ENCODE measurements around the gene DDR1.
"Not testable (repeated sequence)": the region's sequence is repeated elsewhere in the genome, so short reads cannot be mapped to it uniquely, and the experiment has no call there.

Gene DDR1

DNA sequence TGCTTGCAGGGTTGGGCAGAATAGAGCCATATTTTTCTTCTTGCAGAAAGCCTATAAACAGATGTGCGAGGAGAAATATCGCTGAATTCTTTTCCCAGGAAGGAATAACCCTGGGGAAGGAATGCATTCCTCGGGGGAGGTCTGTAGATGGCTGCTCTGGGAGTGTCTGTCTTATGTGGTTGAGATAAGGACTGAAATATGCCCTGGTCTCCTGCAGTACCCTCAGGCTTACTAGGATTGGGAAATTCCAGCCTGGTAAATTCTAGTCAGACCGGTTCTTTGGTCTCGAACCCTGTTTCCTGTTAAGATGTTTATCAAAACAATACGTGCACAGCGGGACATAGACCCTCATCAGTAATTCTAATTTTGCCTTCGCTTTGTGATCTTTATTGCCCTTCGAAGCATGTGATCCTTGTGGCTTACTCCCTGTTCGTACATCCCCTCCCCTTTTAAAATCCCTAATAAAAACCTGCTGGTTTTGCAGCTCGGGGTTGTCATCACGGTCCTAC lies 15.0 kb upstream of the DDR1 start:
- not testable (repeated sequence) for H3K36me3 ChIP-seq (ENCODE audit: control insufficient read depth in 1 of 2, insufficient read depth in 2 of 2, low read length in 2 of 2); H3K4me1 ChIP-seq (ENCODE audit: control insufficient read depth in 1 of 2, insufficient read depth in 2 of 2, low read length in 2 of 2); H3K27me3 ChIP-seq (ENCODE audit: control insufficient read depth in 1 of 2, insufficient read depth in 2 of 2, low read length in 2 of 2); H3K4me3 ChIP-seq (ENCODE audit: low read depth in 1 of 2, low read length in 2 of 2); H3K27ac ChIP-seq (ENCODE audit: low read depth, low read length); H3K9ac ChIP-seq (ENCODE audit: low read depth in 1 of 2, low read length in 2 of 2)
- peaks cover 2 to 18% of the 10 kb centered on the region in 2 donors for H3K9me3 ChIP-seq (ENCODE audit: control insufficient read depth in 1 of 2, low read length in 2 of 2)

DNA sequence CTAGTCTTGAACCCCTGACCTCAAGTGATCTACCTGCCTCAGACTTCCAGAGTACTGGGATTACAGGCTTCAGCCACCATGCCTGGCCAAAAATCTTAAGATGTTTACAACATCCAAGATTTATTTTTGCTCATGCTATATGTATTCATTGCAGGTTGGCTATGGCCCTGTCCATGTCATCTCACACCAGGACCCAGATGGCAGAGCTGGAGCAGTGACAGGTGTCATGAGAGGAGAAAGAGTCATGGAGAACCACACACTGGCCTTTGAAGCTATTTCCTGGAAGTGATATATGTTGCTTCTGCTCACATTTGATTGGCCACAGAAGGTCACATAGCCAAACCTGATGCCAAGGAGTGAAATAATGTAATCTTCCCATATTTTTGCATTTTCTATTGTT lies 13.8 kb upstream of the DDR1 start:
- Histone ChIP-seq H3K9ac (ENCODE audit: low read depth in 1 of 2, low read length in 2 of 2) (no peak overlapping the region), H3K4me3 (ENCODE audit: low read depth in 1 of 2, low read length in 2 of 2) (no peak overlapping the region), H3K27ac (ENCODE audit: low read depth, low read length) (no peak overlapping the region), H3K4me1 (ENCODE audit: control insufficient read depth in 1 of 2, insufficient read depth in 2 of 2, low read length in 2 of 2) (no peaks in the 10 kb centered on the region), H3K27me3 (ENCODE audit: control insufficient read depth in 1 of 2, insufficient read depth in 2 of 2, low read length in 2 of 2) (no peaks in the 10 kb centered on the region), H3K36me3 (ENCODE audit: control insufficient read depth in 1 of 2, insufficient read depth in 2 of 2, low read length in 2 of 2) (no peaks in the 10 kb centered on the region), H3K9me3 (ENCODE audit: control insufficient read depth in 1 of 2, low read length in 2 of 2) (peaks cover 2 to 18% of the 10 kb centered on the region in 2 donors)

DNA sequence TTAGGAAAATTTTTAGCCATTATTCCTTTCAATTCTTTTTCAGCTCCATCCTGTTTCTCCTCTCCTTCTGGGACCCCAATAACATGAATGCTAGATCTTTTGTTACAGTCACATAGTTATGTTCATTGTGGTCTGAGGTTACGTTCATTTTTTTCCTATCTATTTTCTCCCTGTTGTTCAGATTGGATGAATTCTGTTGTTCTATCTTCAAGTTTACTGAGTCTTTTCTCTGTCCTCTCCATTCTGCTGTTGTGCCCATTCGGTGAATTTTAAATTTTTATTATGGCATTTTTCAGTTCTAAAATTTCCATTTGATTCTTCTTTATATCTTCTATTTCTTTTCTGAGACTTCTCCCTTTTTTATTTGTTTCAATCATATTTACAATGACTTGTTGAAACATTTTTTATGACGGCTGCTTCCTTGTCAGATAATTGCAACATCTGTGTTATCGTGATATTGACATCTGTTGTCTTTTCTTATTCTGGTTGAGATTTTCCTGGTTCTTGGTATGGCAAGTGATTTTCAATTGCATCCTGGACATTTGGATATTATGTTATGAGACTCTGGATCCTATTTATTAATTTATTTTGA lies 12.6 kb upstream of the DDR1 start:
- Histone ChIP-seq H3K9me3 (ENCODE audit: control insufficient read depth in 1 of 2, low read length in 2 of 2) (peaks cover 2 to 18% of the 10 kb centered on the region in 2 donors), H3K9ac (ENCODE audit: low read depth in 1 of 2, low read length in 2 of 2) (no peak overlapping the region), H3K27ac (ENCODE audit: low read depth, low read length) (no peak overlapping the region), H3K36me3 (ENCODE audit: control insufficient read depth in 1 of 2, insufficient read depth in 2 of 2, low read length in 2 of 2) (no peaks in the 10 kb centered on the region), H3K4me3 (ENCODE audit: low read depth in 1 of 2, low read length in 2 of 2) (no peak overlapping the region), H3K27me3 (ENCODE audit: control insufficient read depth in 1 of 2, insufficient read depth in 2 of 2, low read length in 2 of 2) (no peaks in the 10 kb centered on the region), H3K4me1 (ENCODE audit: control insufficient read depth in 1 of 2, insufficient read depth in 2 of 2, low read length in 2 of 2) (no peaks in the 10 kb centered on the region)

DNA sequence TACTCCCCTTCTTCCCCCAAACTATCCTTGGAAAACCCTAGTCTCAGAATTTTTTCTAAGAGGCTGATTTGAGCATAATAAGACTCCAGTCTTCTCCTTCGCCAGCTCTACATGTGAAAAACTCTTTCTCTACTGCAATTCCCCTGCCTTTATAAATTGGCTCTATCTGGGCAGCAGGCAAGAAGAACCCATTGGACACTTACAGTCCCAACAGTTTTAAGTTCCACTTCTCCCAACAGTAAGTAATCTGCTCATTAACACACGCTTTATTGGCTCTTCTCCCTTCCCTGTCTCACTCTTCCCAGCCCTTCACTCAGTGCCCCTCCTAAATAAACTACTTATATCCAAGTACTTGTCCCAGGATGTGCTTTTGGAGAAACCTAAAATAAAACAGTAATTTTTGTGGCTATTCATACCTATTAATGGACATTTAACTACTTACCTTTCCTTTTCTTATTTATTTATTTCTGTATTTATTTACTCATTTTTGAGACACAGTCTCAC lies 11.1 kb upstream of the DDR1 start:
- Histone ChIP-seq H3K9ac (ENCODE audit: low read depth in 1 of 2, low read length in 2 of 2) (no peak overlapping the region), H3K36me3 (ENCODE audit: control insufficient read depth in 1 of 2, insufficient read depth in 2 of 2, low read length in 2 of 2) (no peaks in the 10 kb centered on the region), H3K27ac (ENCODE audit: low read depth, low read length) (no peak overlapping the region), H3K4me1 (ENCODE audit: control insufficient read depth in 1 of 2, insufficient read depth in 2 of 2, low read length in 2 of 2) (peaks cover 0 to 7% of the 10 kb centered on the region in 2 donors), H3K27me3 (ENCODE audit: control insufficient read depth in 1 of 2, insufficient read depth in 2 of 2, low read length in 2 of 2) (no peaks in the 10 kb centered on the region), H3K4me3 (ENCODE audit: low read depth in 1 of 2, low read length in 2 of 2) (no peak overlapping the region), H3K9me3 (ENCODE audit: control insufficient read depth in 1 of 2, low read length in 2 of 2) (peaks cover 2 to 18% of the 10 kb centered on the region in 2 donors)

DNA sequence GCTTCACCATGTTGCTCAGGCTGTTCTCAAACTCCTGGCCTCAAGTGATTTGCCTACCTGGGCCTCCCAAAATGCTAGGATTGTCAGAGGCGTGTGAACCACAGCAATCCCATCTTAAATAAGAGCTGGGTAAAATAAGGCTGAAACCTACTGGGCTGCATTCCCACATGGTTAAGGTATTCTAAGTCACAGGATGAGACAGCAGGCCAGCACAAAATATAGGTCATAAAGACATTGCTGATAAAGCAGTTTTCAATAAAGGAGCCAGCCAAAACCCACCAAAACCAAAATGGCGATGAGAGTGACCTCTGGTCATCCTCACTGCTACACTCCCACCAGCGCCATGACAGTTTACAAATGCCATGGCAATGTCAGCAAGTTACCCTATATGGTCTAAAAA lies 10.5 kb upstream of the DDR1 start:
- H3K9me3 ChIP-seq (ENCODE audit: control insufficient read depth in 1 of 2, low read length in 2 of 2) = peaks cover 2 to 18% of the 10 kb centered on the region in 2 donors
- not testable (repeated sequence) for H3K9ac ChIP-seq (ENCODE audit: low read depth in 1 of 2, low read length in 2 of 2); H3K27ac ChIP-seq (ENCODE audit: low read depth, low read length); H3K4me3 ChIP-seq (ENCODE audit: low read depth in 1 of 2, low read length in 2 of 2); H3K36me3 ChIP-seq (ENCODE audit: control insufficient read depth in 1 of 2, insufficient read depth in 2 of 2, low read length in 2 of 2); H3K27me3 ChIP-seq (ENCODE audit: control insufficient read depth in 1 of 2, insufficient read depth in 2 of 2, low read length in 2 of 2); H3K4me1 ChIP-seq (ENCODE audit: control insufficient read depth in 1 of 2, insufficient read depth in 2 of 2, low read length in 2 of 2)

DNA sequence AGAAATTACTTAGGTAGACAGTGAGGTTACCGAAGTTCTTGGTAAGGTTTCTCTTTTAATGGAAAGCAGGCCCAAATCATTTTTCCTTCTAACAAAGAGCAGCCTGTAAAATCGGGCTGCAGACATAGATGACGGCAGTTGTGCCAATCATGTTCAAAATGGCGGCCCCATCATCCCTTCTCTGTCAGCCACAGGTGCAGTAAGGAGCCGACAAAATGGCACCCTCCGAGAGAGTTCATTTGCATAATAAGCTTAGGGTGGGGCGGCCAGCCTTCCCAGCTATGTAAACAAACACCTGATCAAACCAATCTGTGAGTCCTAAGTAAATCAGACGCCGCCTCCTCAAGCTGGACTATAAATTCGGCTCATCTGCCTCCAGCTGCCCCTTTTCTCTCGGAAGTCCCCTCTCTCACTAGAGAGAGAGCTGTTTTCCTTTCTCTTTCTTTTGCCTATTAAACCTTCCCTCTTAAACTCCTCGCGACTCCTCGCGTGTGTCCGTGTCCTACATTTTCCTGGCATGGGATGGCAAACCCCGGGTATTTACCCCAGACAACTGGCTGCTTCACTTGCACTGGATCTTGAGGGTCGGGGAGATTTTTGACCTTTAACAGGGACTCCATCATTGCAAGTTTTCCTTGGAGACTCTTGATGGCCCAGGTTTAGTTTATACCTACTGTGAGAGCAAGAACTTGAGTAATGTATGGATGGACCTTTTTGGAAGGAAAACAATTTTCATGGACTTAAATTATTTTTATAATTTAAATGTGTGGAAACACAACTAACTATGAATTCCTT lies 8.9 kb upstream of the DDR1 start:
- Histone ChIP-seq H3K9ac (ENCODE audit: low read depth in 1 of 2, low read length in 2 of 2) (no peak overlapping the region), H3K27me3 (ENCODE audit: control insufficient read depth in 1 of 2, insufficient read depth in 2 of 2, low read length in 2 of 2) (no peaks in the 10 kb centered on the region), H3K4me1 (ENCODE audit: control insufficient read depth in 1 of 2, insufficient read depth in 2 of 2, low read length in 2 of 2) (peaks cover 0 to 7% of the 10 kb centered on the region in 2 donors), H3K27ac (ENCODE audit: low read depth, low read length) (no peak overlapping the region), H3K9me3 (ENCODE audit: control insufficient read depth in 1 of 2, low read length in 2 of 2) (peaks cover 2 to 12% of the 10 kb centered on the region in 2 donors), H3K4me3 (ENCODE audit: low read depth in 1 of 2, low read length in 2 of 2) (no peak overlapping the region), H3K36me3 (ENCODE audit: control insufficient read depth in 1 of 2, insufficient read depth in 2 of 2, low read length in 2 of 2) (no peaks in the 10 kb centered on the region)

DNA sequence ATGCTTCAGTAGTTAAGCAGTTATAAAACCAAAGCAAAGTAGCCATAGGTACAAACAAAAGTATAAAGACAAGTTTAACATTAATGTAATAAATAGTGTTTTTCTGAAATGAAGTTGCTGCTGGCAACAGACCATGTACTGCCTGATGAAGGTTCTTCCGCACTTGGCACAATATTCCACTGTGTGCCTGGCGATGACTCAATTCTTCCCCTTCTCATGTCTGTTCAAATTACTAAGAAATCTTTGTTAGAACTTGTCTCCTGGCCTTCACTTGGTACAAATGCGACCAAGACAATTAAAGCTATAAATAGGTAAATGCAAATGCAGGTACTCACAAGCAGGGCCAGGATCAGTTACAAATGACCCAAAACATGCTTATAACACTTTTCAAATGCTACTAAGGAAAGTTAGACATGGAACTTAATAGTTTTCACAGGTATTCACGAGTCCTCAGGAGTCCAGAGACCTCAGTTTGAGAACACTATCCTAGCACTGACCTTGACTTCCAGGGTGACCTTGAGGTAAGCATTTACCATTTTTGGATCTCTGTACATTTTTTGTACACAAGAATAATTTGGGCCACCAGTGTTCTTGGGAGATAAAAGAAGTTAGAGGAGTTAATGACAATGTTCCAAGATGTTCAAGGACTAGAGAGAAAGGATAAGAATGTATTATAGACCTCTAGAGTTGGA lies 8.1 kb upstream of the DDR1 start:
- H3K36me3 ChIP-seq (ENCODE audit: control insufficient read depth in 1 of 2, insufficient read depth in 2 of 2, low read length in 2 of 2) = no peaks in the 10 kb centered on the region
- peaks cover 0 to 7% of the 10 kb centered on the region in 2 donors for H3K4me1 ChIP-seq (ENCODE audit: control insufficient read depth in 1 of 2, insufficient read depth in 2 of 2, low read length in 2 of 2)
- no peak overlapping the region for H3K4me3 ChIP-seq (ENCODE audit: low read depth in 1 of 2, low read length in 2 of 2)
- peaks cover 2 to 5% of the 10 kb centered on the region in 2 donors for H3K9me3 ChIP-seq (ENCODE audit: control insufficient read depth in 1 of 2, low read length in 2 of 2)
- H3K27me3 ChIP-seq (ENCODE audit: control insufficient read depth in 1 of 2, insufficient read depth in 2 of 2, low read length in 2 of 2) = no peaks in the 10 kb centered on the region
- H3K27ac ChIP-seq (ENCODE audit: low read depth, low read length) = no peak overlapping the region
- no peak overlapping the region for H3K9ac ChIP-seq (ENCODE audit: low read depth in 1 of 2, low read length in 2 of 2)

DNA sequence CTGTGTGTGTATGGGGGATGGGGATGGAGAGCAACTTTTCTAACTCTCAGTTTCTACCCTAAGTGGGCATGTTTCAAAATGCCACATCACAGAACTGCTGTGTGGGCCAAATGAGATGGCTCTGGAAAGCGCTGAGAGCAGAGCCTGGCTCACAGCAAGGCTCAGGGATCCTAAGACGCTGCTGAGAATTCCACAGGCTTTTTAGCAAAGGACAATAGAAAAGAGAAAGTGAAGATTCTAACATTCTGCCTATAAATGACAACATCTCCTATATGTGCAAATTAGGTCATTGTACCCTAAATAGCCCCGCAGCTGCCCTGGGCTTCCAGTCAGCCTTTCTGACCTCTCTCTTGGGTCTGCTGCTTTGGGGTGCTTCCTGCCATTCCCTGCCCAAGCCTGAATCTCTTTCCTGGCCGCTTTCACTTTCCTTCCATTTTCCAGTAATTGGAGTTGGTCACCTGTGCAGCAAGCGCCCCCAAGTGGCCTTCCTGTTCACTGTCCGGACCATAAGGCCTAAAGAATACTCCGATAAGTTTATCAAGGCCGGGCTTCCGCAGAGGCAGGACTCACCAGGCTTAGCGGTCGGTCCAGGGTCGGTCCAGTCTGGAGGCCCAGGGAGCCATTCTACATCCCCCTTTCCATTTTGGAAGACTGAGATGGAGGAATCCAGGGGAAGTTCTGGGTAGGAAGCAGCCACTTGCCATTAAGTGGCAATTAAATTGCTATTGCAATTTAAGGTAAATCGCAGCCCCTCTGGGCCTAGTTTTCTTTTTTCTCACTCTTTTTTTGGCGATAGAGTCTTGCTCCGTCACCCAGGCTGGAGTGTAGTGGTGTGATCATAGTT lies 6.7 kb upstream of the DDR1 start:
- Histone ChIP-seq H3K36me3 (ENCODE audit: control insufficient read depth in 1 of 2, insufficient read depth in 2 of 2, low read length in 2 of 2) (no peaks in the 10 kb centered on the region), H3K4me3 (ENCODE audit: low read depth in 1 of 2, low read length in 2 of 2) (peak overlapping the region; percentile 65 to 68), H3K27me3 (ENCODE audit: control insufficient read depth in 1 of 2, insufficient read depth in 2 of 2, low read length in 2 of 2) (no peaks in the 10 kb centered on the region), H3K27ac (ENCODE audit: low read depth, low read length) (peak overlapping the region; percentile 41), H3K9ac (ENCODE audit: low read depth in 1 of 2, low read length in 2 of 2) (peak overlapping the region; percentile 48 to 84), H3K4me1 (ENCODE audit: control insufficient read depth in 1 of 2, insufficient read depth in 2 of 2, low read length in 2 of 2) (peaks cover 8 to 15% of the 10 kb centered on the region in 2 donors), H3K9me3 (ENCODE audit: control insufficient read depth in 1 of 2, low read length in 2 of 2) (no peaks in the 10 kb centered on the region)

DNA sequence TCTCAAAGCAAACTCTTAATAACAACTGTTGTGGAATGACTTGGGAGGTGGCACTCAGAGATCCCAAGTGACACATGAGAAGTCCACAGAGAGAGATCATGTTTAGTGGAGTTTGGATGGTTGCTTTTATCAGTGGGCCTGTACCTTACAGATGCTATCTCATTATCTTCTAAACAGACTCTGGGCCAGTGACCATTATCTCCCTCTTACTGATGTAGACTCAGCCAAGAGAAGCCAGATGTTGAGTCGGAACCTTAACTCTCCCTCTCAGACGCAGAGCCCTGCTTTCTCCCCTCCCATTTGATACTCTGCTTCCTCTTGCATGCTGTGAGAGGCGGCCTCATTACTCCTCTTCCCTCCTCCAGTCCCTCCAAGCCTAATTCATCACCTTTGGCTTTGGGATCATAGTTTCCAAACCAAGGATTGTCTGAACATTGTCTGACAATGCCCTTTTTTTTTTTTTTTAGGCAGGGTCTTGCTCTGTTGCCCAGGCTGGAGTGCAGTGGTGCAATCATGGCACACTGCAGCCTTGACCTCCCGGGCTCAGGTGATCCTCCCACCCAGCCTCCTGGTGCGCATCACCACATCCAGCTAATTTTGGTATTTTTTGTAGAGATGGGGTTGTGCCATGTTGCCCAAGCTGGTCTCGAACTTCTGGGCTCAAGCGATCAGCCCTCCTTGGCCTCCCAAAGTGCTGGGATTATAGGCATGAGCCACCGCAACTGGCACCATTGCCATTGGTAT lies 4.5 kb upstream of the DDR1 start:
- Histone ChIP-seq H3K4me3 (ENCODE audit: low read depth in 1 of 2, low read length in 2 of 2) (no peak overlapping the region), H3K9me3 (ENCODE audit: control insufficient read depth in 1 of 2, low read length in 2 of 2) (no peaks in the 10 kb centered on the region), H3K36me3 (ENCODE audit: control insufficient read depth in 1 of 2, insufficient read depth in 2 of 2, low read length in 2 of 2) (no peaks in the 10 kb centered on the region), H3K27ac (ENCODE audit: low read depth, low read length) (no peak overlapping the region), H3K27me3 (ENCODE audit: control insufficient read depth in 1 of 2, insufficient read depth in 2 of 2, low read length in 2 of 2) (no peaks in the 10 kb centered on the region), H3K4me1 (ENCODE audit: control insufficient read depth in 1 of 2, insufficient read depth in 2 of 2, low read length in 2 of 2) (peaks cover 13 to 18% of the 10 kb centered on the region in 2 donors), H3K9ac (ENCODE audit: low read depth in 1 of 2, low read length in 2 of 2) (no peak overlapping the region)

Measured in duodenal mucosa (tissue), 2 donors.